ENCODE data around the gene BCL2.

DNA sequence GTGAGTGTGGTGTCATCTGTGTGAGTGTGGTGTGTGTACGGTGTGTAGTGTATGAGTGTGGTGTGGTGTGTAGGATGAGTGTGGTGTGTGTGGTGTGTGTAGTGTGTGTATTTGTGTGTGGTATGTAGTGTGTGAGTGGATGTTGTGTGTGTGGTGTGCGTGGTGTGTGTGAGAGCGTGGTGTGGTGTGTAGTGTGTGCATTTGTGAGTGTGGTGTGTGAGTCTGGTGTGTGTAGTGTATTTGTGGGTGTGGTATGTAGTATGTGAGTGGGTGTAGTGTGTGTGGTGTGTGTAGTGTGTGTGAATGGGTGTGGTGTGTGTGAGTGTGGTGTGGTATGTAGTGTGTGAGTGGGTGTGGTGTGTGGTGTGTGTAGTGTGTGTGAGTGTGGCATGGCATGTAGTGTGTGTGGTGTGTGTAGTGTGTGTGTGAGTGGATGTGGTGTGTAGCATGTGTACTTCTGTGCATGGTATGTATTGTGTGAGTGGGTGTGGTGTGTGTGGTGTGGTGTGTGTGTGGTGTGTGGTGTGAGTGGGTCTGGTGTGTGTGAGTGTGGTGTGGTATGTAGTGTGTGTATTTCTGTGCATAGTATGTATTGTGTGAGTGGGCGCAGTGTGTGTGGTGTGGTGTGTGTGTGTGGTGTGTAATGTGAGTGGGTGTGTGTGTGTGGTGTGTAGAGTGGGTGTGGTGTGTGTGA, 227.8 kb downstream of the BCL2 start:
- TF ChIP-seq, protein P1, sequence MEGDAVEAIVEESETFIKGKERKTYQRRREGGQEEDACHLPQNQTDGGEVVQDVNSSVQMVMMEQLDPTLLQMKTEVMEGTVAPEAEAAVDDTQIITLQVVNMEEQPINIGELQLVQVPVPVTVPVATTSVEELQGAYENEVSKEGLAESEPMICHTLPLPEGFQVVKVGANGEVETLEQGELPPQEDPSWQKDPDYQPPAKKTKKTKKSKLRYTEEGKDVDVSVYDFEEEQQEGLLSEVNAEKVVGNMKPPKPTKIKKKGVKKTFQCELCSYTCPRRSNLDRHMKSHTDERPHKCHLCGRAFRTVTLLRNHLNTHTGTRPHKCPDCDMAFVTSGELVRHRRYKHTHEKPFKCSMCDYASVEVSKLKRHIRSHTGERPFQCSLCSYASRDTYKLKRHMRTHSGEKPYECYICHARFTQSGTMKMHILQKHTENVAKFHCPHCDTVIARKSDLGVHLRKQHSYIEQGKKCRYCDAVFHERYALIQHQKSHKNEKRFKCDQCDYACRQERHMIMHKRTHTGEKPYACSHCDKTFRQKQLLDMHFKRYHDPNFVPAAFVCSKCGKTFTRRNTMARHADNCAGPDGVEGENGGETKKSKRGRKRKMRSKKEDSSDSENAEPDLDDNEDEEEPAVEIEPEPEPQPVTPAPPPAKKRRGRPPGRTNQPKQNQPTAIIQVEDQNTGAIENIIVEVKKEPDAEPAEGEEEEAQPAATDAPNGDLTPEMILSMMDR (IDR thresholded peaks at IDR 0.05) = no peak
- TF ChIP-seq POLR2A (IDR thresholded peaks at IDR 0.05) (no peak), POLR2AphosphoS5 (IDR thresholded peaks at IDR 0.05) (no peak)

Measured in transverse colon (tissue), 4 donors.